ENCODE measurements around the gene PXMP2. TPM values are rescaled to one million over a fixed set of nuclear protein-coding genes. Genes with fewer than 3 reads are reported as not detected.

Gene PXMP2
- total RNA-seq (ENCODE audit: low replicate concordance): 19.2 and 21.8 TPM in 2 replicates

- no peak for TF ChIP-seq CTCF (IDR thresholded peaks at IDR 0.05; ENCODE audit: insufficient read depth, low read length)
- peak; percentile 92 for DNase-seq (ENCODE audit: low read depth)
- peak within 1 kb of the TSS; percentile 69 for H3K4me3 ChIP-seq (ENCODE audit: low read depth, low read length)
Measured at GRCh38 chr12:132687211-132688164, at the start of gene PXMP2, which contains the start of gene POLE. Gene PXMP2, plus strand, starts transcription at chr12:132687587. Its CDS starts 84 bp downstream, at chr12:132687671. Gene POLE, minus strand, starts transcription at chr12:132687342. Its CDS starts 27 bp downstream, at chr12:132687315.

GRCh38 chr12:132637811-132638210 is 49.6 kb upstream of the PXMP2 start:
- TF ChIP-seq CTCF (IDR thresholded peaks at IDR 0.05; ENCODE audit: insufficient read depth, low read length): no peak
- H3K4me3 ChIP-seq (ENCODE audit: low read depth, low read length): no peak overlapping the region
- no peak for DNase-seq (ENCODE audit: low read depth)

- no peak overlapping the region for H3K4me3 ChIP-seq (ENCODE audit: low read depth, low read length)
- TF ChIP-seq CTCF (IDR thresholded peaks at IDR 0.05; ENCODE audit: insufficient read depth, low read length): peak; percentile 93
- DNase-seq (ENCODE audit: low read depth): peak; percentile 60
Measured at GRCh38 chr12:132638541-132639408, 48.6 kb upstream of the PXMP2 start.

- DNase-seq (ENCODE audit: low read depth): no peak
- no peak overlapping the region for H3K4me3 ChIP-seq (ENCODE audit: low read depth, low read length)
- no peak for TF ChIP-seq CTCF (IDR thresholded peaks at IDR 0.05; ENCODE audit: insufficient read depth, low read length)
Measured at GRCh38 chr12:132639956-132640520, 47.3 kb upstream of the PXMP2 start.

GRCh38 chr12:132640936-132641335 is 46.5 kb upstream of the PXMP2 start:
- no peak for TF ChIP-seq CTCF (IDR thresholded peaks at IDR 0.05; ENCODE audit: insufficient read depth, low read length)
- H3K4me3 ChIP-seq (ENCODE audit: low read depth, low read length): no peak overlapping the region
- DNase-seq (ENCODE audit: low read depth): no peak

Measured in fibroblast of the aortic adventitia (primary cell).